ENCODE measurements around the gene ST3GAL4.

DNA sequence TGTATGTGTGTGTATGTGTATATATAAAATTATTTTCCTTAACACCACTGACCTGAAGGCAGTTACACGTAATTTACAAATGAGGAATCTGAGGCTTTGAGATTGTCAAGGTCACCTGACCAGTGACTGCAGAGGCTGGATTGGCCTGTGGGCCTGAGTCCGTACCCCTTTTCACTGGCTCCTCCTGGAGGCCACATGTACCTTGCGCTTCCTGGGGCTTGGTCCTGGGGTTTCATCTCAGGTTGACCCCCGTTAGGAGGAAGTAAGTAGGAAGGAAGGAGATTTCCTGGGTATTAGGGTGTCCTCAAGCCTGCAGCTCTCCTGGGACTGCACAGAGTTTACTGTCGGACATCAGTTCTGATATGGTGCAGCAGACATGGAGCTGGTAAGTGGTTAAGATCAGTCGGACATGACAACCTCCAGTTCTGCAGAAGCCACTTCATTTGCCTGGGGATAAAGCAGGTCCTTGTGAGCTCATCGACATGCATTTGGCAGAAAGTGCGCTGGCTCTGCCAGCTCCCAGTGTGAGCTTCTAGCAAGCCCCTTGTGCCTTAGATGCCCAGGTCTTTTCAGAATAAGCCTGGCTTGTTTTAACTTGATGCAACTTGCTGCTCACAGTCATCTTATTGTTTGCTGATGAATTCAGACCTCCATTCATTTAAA, 36.6 kb downstream of the ST3GAL4 start:
- TF ChIP-seq, protein P1, sequence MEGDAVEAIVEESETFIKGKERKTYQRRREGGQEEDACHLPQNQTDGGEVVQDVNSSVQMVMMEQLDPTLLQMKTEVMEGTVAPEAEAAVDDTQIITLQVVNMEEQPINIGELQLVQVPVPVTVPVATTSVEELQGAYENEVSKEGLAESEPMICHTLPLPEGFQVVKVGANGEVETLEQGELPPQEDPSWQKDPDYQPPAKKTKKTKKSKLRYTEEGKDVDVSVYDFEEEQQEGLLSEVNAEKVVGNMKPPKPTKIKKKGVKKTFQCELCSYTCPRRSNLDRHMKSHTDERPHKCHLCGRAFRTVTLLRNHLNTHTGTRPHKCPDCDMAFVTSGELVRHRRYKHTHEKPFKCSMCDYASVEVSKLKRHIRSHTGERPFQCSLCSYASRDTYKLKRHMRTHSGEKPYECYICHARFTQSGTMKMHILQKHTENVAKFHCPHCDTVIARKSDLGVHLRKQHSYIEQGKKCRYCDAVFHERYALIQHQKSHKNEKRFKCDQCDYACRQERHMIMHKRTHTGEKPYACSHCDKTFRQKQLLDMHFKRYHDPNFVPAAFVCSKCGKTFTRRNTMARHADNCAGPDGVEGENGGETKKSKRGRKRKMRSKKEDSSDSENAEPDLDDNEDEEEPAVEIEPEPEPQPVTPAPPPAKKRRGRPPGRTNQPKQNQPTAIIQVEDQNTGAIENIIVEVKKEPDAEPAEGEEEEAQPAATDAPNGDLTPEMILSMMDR (conservative IDR thresholded peaks at IDR 0.05; ENCODE audit: low read length): peak; percentile 54; the same call in 1 of the 2 replicates
- no peak for TF ChIP-seq EZH2phosphoT487 (IDR thresholded peaks at IDR 0.05; ENCODE audit: borderline replicate concordance, low read depth, low read length)

Data from OCI-LY7 (cell line).